Choroid plexus epithelial cell (primary cell): ENCODE results near the gene ETV6.
A peak's percentile ranks its signal among the peaks of the same experiment; 100 is the strongest.

Experiments used
- DNase-seq: peaks from one replicate; pipeline ENCODE4 v3.0.0-alpha.2; 2010; ENCODE audit warnings: low read depth
- H3K4me3 ChIP-seq: 2 replicates; pipeline ENCODE4 v1.5.1; 2011; ENCODE audit warnings: low read depth, mild to moderate bottlenecking, control low read depth, low read length, moderate library complexity
- CTCF ChIP-seq: conservative IDR thresholded peaks from 2 replicates; pipeline ENCODE4 v1.5.1; 2011; ENCODE audit warnings: low read depth, mild to moderate bottlenecking, control low read depth, inconsistent platforms, low read length, moderate library complexity

Gene ETV6

GRCh38 chr12:11697670-11698387 lies 48.4 kb downstream of the ETV6 start:
- peak; percentile 65 for DNase-seq
- H3K4me3 ChIP-seq: no peak overlapping the region
- TF ChIP-seq CTCF: no peak

GRCh38 chr12:11698729-11699128 lies 49.3 kb downstream of the ETV6 start:
- TF ChIP-seq CTCF: no peak
- H3K4me3 ChIP-seq: no peak overlapping the region
- DNase-seq: no peak

GRCh38 chr12:11701433-11701832 lies 52.0 kb downstream of the ETV6 start:
- no peak for TF ChIP-seq CTCF
- no peak for DNase-seq
- no peak overlapping the region for H3K4me3 ChIP-seq

- H3K4me3 ChIP-seq: no peak overlapping the region
- TF ChIP-seq CTCF: no peak
- DNase-seq: no peak
Observed at GRCh38 chr12:11702959-11703358, 53.5 kb downstream of the ETV6 start.

GRCh38 chr12:11703378-11703777 lies 53.9 kb downstream of the ETV6 start:
- no peak for DNase-seq
- no peak overlapping the region for H3K4me3 ChIP-seq
- TF ChIP-seq CTCF: no peak

GRCh38 chr12:11704089-11704488 lies 54.6 kb downstream of the ETV6 start:
- DNase-seq: no peak
- TF ChIP-seq CTCF: no peak
- no peak overlapping the region for H3K4me3 ChIP-seq

GRCh38 chr12:11705010-11705409 lies 55.5 kb downstream of the ETV6 start:
- DNase-seq: peak; percentile 94
- H3K4me3 ChIP-seq: no peak overlapping the region
- no peak for TF ChIP-seq CTCF
